IPS-NIHi7 (cell line): ENCODE measurements around the gene DNAJC10.

Experiments
- DNase-seq: peaks from one replicate; pipeline ENCODE4 v3.0.0; 2012; ENCODE audit warnings: mixed read lengths; ENCODE audit errors: extremely low spot score

DNAJC10 gene

DNA sequence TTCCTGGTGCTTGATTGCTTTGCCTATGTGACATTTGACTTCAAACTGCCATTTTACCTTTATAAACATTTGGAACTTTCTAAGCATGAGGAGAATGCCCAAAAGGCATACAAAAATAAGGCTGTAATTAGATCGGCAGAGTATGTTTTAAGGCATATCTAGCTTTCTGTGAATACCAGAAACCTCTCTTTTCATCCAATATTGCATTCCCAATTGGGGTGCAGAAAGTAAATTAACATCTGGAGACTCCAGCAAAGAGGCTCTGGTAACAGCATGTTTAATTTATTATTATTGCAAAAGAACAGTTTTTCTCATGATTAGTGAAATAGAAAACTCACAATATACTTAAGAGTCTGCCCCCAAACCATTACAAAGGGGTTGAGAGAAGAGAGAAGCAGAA, 118.2 kb downstream of the DNAJC10 start:
- no peak for DNase-seq

DNA sequence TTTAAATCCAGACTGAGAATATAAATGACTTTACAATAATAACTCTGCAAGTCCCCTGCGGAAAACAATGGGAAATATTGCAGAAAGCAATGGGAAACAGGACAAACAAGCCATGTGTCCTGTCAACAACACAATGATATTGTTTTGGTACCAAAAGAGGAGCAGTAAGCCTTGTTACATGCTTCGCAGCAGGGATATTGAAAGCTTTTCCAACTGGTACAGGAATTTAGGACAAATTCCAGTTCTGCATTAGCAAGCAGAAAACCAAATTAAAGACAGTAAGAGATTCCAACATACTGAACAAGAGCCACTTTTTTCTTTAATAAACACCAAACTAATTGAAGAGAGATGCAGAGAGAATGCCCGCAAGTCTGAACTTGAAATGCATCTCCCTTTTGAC, 120.4 kb downstream of the DNAJC10 start:
- no peak for DNase-seq
